D341Med (cell line): ENCODE results near the gene C19orf47.

Source experiments
- DNase-seq: peaks from one replicate; pipeline ENCODE4 v3.0.0; 2012; ENCODE audit warnings: low spot score

Gene C19orf47

GRCh38 chr19:40315812-40316470 lies 32.3 kb downstream of the C19orf47 start:
- DNase-seq = no peak

- DNase-seq = no peak
These were observed 33.5 kb downstream of the C19orf47 start for GRCh38 chr19:40314656-40315055.

- no peak for DNase-seq
These were observed 34.8 kb downstream of the C19orf47 start for GRCh38 chr19:40313229-40313983.

GRCh38 chr19:40312533-40312932 lies 35.7 kb downstream of the C19orf47 start:
- DNase-seq = no peak

- no peak for DNase-seq
These were observed 38.5 kb downstream of the C19orf47 start for GRCh38 chr19:40309666-40310065.

- DNase-seq = peak; percentile 82
These were observed 42.8 kb downstream of the C19orf47 start for GRCh38 chr19:40305403-40305802.

GRCh38 chr19:40304306-40304705 lies 43.9 kb downstream of the C19orf47 start:
- DNase-seq = no peak

- no peak for DNase-seq
These were observed 44.4 kb downstream of the C19orf47 start for GRCh38 chr19:40303765-40304164.

- no peak for DNase-seq
These were observed 45.8 kb downstream of the C19orf47 start for GRCh38 chr19:40302224-40303011.

GRCh38 chr19:40300668-40301067 lies 47.5 kb downstream of the C19orf47 start:
- no peak for DNase-seq

GRCh38 chr19:40298026-40298425 lies 50.2 kb downstream of the C19orf47 start:
- no peak for DNase-seq

GRCh38 chr19:40294560-40294959 lies 53.6 kb downstream of the C19orf47 start:
- DNase-seq = no peak

- DNase-seq = no peak
These were observed 61.2 kb downstream of the C19orf47 start for GRCh38 chr19:40286971-40287421.

GRCh38 chr19:40286235-40286970 lies 61.8 kb downstream of the C19orf47 start:
- DNase-seq = no peak

GRCh38 chr19:40285353-40286234 lies 62.6 kb downstream of the C19orf47 start:
- peak; percentile 97 for DNase-seq

GRCh38 chr19:40284501-40285352 lies 63.5 kb downstream of the C19orf47 start, which contains the start of gene AKT2:
Gene AKT2, minus strand, starts transcription at chr19:40285345. Its CDS starts 20,078 bp downstream, at chr19:40265267.
- DNase-seq = peak; percentile 90

- peak; percentile 4 for DNase-seq
These were observed 64.0 kb downstream of the C19orf47 start for GRCh38 chr19:40284251-40284500.

GRCh38 chr19:40283414-40284250 lies 64.6 kb downstream of the C19orf47 start:
- peak; percentile 22 for DNase-seq

- DNase-seq = no peak
These were observed 65.3 kb downstream of the C19orf47 start for GRCh38 chr19:40282920-40283319.
